ENCODE results near the gene AHCYL2.
"Not testable (repeated sequence)": the region's sequence is repeated elsewhere in the genome, so short reads cannot be mapped to it uniquely, and the experiment has no call there.

DNA sequence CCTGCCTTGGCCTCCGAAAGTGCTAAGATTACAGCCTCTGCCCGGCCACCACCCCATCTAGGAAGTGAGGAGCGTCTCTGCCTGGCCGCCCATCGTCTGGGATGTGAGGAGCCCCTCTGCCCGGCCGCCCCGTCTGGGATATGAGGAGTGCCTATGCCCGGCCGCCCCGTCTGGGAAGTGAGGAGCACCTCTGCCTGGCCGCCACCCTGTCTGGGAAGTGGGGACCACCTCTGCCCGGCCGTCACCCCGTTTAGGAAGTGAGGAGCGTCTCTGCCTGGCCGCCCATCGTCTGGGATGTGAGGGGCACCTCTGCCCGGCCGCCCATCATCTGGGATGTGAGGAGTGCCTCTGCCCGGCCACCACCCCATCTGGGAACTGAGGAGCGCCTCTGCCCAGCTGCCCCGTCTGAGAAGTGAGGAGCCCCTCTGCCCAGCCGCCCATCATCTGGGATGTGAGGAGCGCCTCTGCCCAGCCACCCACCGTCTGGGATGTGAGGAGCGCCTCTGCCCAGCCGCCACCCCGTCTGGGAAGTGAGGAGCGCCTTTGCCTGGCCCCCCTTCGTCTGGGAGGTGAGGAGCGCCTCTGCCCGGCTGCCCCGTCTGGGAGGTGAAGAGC, 8.6 kb upstream of the AHCYL2 start:
- TF ChIP-seq EP300 (IDR thresholded peaks at IDR 0.05; ENCODE audit: low read depth); CTCF (IDR thresholded peaks at IDR 0.05); POLR2A (IDR thresholded peaks at IDR 0.05); POLR2AphosphoS5 (IDR thresholded peaks at IDR 0.05): not testable (repeated sequence)
